ENCODE results near the gene CCDC7.

CCDC7 gene

DNA sequence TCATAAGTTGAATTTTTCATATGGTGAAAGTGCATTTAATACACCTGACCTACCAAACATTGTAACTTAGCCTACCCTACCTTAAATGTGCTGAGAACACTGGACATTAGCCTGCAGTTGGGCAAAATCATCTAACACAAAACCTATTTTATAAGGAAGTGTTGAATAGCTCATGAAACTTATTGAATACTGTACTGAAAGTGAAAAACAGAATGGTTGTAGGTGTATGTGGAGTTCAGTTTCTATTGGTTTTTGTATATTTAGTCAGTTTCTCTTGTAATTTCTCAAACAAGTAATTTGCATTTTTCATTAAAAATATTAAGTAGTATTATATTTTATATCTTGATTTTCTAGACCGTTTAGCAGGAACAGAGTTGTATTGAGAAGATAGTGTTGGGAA lies 15.3 kb downstream of the CCDC7 start:
- no peak for DNase-seq (ENCODE audit: low read depth in 1 of 2, low spot score in 1 of 2)
- no peak for TF ChIP-seq POLR2AphosphoS5 (IDR thresholded peaks at IDR 0.05; ENCODE audit: low read depth)
- TF ChIP-seq SPI1 (IDR thresholded peaks at IDR 0.05; ENCODE audit: borderline replicate concordance, low read depth), result no peak
- TF ChIP-seq, protein P1, sequence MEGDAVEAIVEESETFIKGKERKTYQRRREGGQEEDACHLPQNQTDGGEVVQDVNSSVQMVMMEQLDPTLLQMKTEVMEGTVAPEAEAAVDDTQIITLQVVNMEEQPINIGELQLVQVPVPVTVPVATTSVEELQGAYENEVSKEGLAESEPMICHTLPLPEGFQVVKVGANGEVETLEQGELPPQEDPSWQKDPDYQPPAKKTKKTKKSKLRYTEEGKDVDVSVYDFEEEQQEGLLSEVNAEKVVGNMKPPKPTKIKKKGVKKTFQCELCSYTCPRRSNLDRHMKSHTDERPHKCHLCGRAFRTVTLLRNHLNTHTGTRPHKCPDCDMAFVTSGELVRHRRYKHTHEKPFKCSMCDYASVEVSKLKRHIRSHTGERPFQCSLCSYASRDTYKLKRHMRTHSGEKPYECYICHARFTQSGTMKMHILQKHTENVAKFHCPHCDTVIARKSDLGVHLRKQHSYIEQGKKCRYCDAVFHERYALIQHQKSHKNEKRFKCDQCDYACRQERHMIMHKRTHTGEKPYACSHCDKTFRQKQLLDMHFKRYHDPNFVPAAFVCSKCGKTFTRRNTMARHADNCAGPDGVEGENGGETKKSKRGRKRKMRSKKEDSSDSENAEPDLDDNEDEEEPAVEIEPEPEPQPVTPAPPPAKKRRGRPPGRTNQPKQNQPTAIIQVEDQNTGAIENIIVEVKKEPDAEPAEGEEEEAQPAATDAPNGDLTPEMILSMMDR (IDR thresholded peaks at IDR 0.05; ENCODE audit: insufficient read depth, low read length), result no peak
- TF ChIP-seq GABPA (IDR thresholded peaks at IDR 0.05; ENCODE audit: low read depth), result no peak
- TF ChIP-seq, protein P2, sequence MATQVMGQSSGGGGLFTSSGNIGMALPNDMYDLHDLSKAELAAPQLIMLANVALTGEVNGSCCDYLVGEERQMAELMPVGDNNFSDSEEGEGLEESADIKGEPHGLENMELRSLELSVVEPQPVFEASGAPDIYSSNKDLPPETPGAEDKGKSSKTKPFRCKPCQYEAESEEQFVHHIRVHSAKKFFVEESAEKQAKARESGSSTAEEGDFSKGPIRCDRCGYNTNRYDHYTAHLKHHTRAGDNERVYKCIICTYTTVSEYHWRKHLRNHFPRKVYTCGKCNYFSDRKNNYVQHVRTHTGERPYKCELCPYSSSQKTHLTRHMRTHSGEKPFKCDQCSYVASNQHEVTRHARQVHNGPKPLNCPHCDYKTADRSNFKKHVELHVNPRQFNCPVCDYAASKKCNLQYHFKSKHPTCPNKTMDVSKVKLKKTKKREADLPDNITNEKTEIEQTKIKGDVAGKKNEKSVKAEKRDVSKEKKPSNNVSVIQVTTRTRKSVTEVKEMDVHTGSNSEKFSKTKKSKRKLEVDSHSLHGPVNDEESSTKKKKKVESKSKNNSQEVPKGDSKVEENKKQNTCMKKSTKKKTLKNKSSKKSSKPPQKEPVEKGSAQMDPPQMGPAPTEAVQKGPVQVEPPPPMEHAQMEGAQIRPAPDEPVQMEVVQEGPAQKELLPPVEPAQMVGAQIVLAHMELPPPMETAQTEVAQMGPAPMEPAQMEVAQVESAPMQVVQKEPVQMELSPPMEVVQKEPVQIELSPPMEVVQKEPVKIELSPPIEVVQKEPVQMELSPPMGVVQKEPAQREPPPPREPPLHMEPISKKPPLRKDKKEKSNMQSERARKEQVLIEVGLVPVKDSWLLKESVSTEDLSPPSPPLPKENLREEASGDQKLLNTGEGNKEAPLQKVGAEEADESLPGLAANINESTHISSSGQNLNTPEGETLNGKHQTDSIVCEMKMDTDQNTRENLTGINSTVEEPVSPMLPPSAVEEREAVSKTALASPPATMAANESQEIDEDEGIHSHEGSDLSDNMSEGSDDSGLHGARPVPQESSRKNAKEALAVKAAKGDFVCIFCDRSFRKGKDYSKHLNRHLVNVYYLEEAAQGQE (IDR thresholded peaks at IDR 0.05; ENCODE audit: insufficient replicate concordance, low read depth), result no peak
- Histone ChIP-seq H3K4me3 (replicated peaks; ENCODE audit: insufficient read depth, low read length) (no peak overlapping the region), H3K27me3 (ENCODE audit: insufficient read depth, poor library complexity, severe bottlenecking) (no peaks in the 10 kb centered on the region), H3K27ac (replicated peaks) (no peak overlapping the region)

DNA sequence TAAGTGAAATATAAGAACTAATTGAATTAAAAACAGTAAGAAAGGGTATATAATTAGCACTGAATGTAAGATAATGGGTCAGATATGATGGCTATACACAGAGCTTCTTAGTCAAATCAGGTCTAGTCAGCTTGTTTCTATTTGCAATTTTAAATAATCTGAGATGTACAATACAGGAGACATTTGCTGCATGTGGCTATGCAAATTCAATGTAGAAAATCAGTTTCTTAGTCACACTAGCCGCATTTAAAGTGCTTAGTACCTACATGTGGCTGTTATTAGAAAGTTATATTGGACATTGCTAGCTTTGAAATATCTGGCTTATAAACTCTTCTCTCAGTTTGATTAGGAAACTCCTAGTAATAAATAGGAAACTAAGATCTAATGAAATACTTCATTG lies 25.3 kb downstream of the CCDC7 start:
- TF ChIP-seq GABPA (IDR thresholded peaks at IDR 0.05; ENCODE audit: low read depth) (no peak), SPI1 (IDR thresholded peaks at IDR 0.05; ENCODE audit: borderline replicate concordance, low read depth) (no peak), POLR2AphosphoS5 (IDR thresholded peaks at IDR 0.05; ENCODE audit: low read depth) (no peak)
- TF ChIP-seq, protein P2 (IDR thresholded peaks at IDR 0.05; ENCODE audit: insufficient replicate concordance, low read depth), result no peak
- TF ChIP-seq, protein P1 (IDR thresholded peaks at IDR 0.05; ENCODE audit: insufficient read depth, low read length), result no peak
- H3K27me3 ChIP-seq (ENCODE audit: insufficient read depth, poor library complexity, severe bottlenecking), result no peaks in the 10 kb centered on the region
- no peak overlapping the region for H3K4me3 ChIP-seq (replicated peaks; ENCODE audit: insufficient read depth, low read length)
- DNase-seq (ENCODE audit: low read depth in 1 of 2, low spot score in 1 of 2), result no peak
- no peak overlapping the region for H3K27ac ChIP-seq (replicated peaks)

DNA sequence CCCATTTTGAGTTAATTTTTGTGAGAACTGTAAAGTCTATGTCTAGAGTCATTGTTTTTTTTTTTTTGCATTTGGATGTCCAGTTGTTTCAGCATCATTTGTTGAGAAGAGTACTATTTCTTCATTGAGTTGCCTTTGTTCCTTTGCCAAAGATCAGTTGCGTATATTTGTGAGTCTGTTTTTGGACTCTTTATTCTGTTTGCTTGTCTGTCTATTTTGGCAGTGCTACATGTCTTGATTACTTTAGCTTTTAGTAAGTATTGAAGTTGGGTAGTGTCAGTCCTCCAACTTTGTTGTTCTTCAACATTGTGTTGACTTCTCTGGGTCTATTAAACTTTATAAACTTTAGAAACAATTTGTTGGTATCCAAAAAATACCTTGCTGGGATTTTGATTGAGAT lies 31.6 kb downstream of the CCDC7 start:
- no peak overlapping the region for H3K4me3 ChIP-seq (replicated peaks; ENCODE audit: insufficient read depth, low read length)
- DNase-seq (ENCODE audit: low read depth in 1 of 2, low spot score in 1 of 2), result no peak
- H3K27me3 ChIP-seq (ENCODE audit: insufficient read depth, poor library complexity, severe bottlenecking), result no peaks in the 10 kb centered on the region
- H3K27ac ChIP-seq (replicated peaks), result no peak overlapping the region
- TF ChIP-seq, protein P2 (IDR thresholded peaks at IDR 0.05; ENCODE audit: insufficient replicate concordance, low read depth), result no peak
- TF ChIP-seq GABPA (IDR thresholded peaks at IDR 0.05; ENCODE audit: low read depth) (no peak), SPI1 (IDR thresholded peaks at IDR 0.05; ENCODE audit: borderline replicate concordance, low read depth) (no peak), POLR2AphosphoS5 (IDR thresholded peaks at IDR 0.05; ENCODE audit: low read depth) (no peak)
- TF ChIP-seq, protein P1 (IDR thresholded peaks at IDR 0.05; ENCODE audit: insufficient read depth, low read length), result no peak
